Stimulated activated CD8-positive, alpha-beta memory T cell treated with anti-CD3 and anti-CD28 coated beads, Interleukin-15, amount 100 ng/mL, for 4 hours (primary cell): ENCODE data around the gene LLCFC1.

Experiments used
- DNase-seq, 2 donors: peaks; one replicate each; pipeline ENCODE4 v3.0.0-alpha.2; 2020; ENCODE audit warnings: low read depth in 2 of 2

The LLCFC1 gene

GRCh38 chr7:142939226-142939910 is at the start of gene LLCFC1:
LLCFC1 (plus strand) TSS chr7:142939484; CDS start chr7:142939622, 138 bp downstream.
- no peak for DNase-seq

- DNase-seq, result no peak
Measured at GRCh38 chr7:142889816-142890215, 49.5 kb upstream of the LLCFC1 start.

GRCh38 chr7:142890874-142891485 is 48.3 kb upstream of the LLCFC1 start:
- DNase-seq, result no peak

- no peak for DNase-seq
Measured at GRCh38 chr7:142891490-142892082, 47.7 kb upstream of the LLCFC1 start.

GRCh38 chr7:142892951-142893350 is 46.3 kb upstream of the LLCFC1 start:
- no peak for DNase-seq

DNA sequence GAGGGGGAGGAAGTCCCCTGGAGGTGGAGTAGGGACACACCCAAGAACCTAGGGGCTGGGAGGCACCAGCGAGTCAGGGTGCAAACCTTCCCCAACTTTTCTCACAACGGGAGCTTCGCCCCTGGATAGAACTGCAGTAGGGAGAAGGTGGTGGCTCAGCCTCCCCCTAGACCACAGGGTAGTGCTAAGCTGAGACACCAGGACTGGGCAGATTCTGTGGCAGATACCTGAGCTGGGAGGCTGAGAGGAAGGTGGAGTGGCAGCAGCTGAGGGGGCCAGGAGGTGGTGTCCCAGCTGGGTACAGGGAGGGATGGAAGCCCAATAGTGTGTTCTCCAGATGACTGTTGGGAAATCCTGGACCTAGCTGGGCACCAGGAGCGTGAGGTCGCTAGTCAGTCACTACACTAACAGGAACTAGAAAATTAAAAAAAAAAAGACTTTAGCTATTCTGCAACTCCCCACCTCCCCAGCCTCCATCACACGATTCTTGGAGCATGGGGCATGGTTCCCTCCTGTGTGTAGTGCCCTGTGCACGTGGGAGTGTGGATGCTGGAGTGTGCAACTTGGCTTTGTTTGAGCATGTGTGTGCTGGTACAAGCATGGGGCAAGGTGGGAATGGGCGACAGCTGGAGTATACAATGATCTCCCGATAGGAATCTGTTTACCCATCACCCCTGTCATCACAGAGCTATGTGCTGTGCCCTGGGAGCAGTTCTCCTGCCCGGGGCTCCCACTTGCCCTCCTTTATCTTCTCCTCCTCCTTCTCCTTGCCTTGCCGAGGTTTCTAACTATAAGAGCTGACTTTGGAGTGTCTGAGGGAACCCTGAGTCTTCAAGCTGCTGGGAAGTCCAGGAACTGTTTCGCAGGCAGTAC is 44.9 kb upstream of the LLCFC1 start:
- DNase-seq, result no peak

- DNase-seq, result no peak
Measured at GRCh38 chr7:142894985-142895593, 44.2 kb upstream of the LLCFC1 start.

DNA sequence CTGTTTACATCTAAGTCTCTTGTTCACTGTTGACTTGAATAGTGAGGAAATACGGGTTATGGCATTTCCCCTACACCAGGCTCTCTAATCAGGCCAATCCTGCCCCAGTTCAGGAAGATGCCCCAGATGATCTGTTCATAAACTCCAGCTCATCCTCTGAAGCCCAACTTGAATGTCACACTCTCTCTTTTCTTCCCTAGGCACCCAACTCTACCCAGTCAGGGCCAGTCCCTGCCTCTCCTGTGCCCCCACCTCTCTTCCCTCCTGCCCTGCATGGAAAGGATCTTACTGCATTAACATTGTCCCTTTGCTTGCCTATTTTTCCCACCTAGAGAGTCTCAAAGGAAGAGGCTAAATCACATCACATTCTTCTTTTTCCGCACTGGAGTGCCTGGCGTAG is 43.1 kb upstream of the LLCFC1 start:
- DNase-seq, result no peak

DNA sequence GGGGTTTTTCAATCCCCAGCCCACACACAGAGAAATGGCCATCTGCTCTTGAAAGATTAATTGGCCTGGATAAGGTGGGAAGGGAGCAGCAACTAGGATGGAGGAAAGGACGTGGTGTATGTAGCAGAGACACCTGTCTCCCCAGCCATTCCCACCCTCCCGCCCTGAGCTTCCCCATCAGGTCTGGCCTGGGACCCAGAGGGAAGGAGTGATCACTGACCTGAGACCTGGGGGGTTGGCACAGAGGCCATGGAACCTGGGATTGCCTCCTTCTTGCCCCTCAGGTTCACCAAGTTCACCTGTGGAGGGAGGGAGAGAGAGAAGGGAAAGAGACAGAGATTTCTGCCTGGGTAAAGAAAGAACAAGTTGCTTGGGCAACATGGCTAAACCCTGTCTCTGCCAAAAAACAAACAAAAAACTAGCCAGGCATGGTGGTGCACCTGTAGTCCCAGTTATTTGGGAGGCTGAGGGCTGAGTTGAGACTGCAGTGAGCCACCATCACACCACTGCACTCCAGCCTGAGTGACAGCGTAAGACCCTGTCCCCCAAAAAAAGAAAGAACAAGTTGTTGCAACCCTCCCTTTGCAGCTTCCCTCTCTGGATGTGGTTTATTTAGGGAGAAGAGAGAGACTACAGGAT is 42.4 kb upstream of the LLCFC1 start:
- DNase-seq, result no peak

- no peak for DNase-seq
Measured at GRCh38 chr7:142897691-142898090, 41.6 kb upstream of the LLCFC1 start.

DNA sequence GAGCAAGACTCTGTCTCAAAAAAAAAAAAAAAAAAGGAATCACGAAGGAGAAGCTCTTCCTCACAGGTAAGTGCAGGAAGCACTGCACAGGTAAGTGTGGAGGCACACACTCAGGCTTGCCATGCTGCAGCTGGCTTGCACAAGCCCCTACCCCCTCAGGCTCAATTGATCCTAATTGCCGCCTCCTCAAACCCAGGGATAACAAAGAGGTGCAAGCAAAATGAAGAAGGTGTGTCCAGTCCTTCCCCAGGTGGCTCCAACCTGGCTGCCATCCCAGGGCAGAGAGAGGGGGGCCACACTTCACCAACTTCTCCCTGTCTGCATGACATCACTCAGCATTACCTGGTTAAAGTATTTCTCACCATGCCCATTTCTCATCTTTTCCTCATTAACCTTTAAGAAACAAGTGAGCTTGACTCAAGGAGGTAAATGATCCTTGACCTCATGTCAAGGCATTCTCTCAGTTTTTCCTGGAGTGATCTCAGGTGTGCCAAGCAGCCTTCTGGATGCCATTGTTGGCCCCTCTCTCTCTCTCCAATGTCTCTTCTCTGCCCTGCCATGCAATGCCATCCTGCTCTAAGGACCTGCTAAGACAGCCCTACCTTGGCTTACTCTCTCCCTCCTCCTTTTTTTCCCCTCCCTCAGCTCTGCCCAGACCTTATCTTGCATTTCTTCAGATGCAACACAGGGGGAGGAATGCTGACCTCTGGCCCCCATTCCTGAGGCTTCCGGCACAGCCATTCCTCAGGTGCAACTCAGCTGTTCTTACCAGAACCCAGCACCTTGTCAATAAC is 40.7 kb upstream of the LLCFC1 start:
- no peak for DNase-seq

GRCh38 chr7:142899661-142900060 is 39.6 kb upstream of the LLCFC1 start:
- DNase-seq, result no peak

DNA sequence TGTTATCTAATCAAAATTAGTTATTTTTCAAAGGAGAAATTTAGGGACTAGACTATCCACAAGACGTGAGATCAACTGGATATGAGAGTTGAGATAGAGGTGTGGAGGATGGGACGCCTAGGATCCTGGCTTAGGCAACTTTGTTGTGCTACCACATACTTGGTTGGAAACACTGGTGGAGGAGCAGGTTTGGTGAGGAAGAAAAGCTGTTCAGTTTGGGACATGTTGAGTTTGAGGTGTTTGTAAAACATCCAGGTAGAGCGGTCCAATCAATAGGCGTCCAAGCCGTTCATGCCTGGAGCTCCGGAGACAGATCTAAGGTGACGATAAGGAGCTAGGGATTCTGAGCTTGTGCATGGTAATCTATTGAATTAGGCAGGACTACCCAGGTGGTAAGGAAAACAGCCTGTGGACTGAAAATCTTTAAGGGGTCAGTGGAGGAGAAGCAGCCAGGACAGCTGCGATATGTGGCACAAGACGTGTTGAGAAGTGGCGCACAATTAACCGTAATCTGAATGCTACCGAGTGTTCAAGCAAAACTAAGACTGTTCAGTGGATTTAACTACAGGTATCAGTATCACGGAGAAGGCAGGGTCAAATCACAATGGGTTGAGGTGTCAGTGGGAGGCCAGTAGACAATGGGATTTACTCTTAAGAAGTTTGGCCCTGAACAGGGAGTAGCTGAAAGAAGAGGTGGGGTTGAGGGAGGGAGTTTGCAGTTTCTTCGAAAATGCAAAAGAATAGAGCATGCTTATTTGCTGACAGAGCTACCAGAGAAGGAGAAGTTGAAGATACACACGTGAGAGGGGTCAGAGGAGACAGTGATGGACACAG is 37.6 kb upstream of the LLCFC1 start:
- DNase-seq, result no peak

DNA sequence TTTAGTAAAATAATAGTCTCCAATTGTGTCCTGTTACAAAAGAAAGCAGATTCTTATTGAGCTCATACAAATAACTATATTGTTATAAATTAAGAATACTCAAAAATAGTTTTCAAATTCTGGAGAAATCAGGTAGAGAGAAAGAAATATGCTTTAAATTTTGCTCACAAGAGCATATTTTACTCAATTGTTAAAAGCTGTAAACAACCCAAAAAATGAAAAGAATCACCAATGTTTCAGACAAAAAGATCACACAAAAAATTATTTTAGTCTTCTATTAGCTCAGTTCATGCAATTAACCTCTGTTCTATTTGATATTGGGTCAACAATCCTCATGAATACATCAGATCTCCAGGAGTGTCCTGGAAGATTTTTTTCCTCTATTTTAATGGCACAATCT is 35.2 kb upstream of the LLCFC1 start:
- no peak for DNase-seq

GRCh38 chr7:142905759-142906158 is 33.5 kb upstream of the LLCFC1 start:
- DNase-seq, result no peak

DNA sequence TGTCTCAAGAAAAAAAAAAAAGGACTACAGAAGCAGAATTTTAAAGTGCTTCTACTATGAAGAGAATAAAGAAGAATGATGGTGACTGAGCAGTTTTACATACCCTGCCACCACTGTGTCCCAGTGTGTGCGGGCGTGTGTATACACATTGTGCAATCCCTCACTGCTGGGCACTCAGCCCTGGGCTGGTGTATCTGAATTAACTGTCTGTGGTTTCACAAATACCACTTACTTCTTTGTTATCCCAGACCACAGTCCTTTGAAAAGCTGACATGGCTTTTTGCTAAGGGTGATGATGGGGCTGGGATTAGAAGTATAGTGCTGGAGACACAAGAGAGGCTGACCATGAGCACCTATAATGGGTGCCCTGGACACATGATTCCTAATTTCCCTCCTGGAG is 32.6 kb upstream of the LLCFC1 start:
- no peak for DNase-seq

GRCh38 chr7:142908290-142908689 is 31.0 kb upstream of the LLCFC1 start:
- no peak for DNase-seq

DNA sequence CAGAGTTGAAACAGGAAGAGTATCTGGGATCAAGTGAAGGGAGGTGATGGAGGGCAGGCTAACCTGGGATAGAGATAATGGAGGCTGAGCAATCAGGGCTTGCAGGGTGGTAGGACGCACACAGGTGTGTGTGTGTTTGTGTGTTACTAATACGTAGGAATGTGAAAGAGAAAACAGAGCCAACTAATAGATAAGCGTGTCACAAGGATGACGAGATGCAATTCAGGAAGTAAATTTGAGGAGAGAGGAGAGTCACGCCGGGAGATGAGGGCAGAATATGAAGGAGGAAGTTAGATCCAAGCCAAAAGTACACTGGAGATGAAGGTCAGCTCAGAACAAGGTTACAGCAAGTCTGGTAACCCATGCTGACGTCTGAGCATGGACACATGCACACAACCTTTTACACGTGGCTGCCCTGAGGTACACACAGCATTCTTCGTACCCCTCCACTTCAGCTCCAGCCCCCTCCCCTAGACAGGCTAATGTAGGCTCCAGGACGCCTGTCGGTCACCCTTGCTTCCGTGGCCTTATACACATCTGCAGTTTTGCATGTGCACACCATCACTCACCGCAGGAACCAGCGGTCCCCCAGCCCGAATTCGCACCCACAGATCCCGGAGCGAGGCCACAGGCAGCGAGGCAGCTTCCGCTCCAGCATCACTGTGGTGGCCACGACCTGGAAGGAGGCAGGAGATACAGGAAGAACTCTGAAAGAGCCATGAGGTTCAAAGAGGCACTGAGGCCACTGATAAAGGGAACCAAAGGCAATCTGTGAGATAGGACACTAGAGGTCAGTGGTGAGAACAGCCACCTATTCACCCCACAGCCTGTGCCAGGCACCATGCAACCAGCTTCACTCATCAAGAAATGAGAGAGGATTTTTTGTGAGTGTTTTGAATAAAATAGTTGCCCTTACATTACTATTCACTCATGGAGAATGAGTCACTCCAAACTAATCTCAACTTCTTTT is 30.1 kb upstream of the LLCFC1 start:
- no peak for DNase-seq
